ENCODE measurements around the gene IFI27. TPM values are rescaled to one million over a fixed set of nuclear protein-coding genes. Genes with fewer than 3 reads are reported as not detected.
"Not testable (repeated sequence)": the region's sequence is repeated elsewhere in the genome, so short reads cannot be mapped to it uniquely, and the experiment has no call there.

IFI27 gene
- total RNA-seq, 1 experiment from 2014 or later = 2.3 TPM

DNA sequence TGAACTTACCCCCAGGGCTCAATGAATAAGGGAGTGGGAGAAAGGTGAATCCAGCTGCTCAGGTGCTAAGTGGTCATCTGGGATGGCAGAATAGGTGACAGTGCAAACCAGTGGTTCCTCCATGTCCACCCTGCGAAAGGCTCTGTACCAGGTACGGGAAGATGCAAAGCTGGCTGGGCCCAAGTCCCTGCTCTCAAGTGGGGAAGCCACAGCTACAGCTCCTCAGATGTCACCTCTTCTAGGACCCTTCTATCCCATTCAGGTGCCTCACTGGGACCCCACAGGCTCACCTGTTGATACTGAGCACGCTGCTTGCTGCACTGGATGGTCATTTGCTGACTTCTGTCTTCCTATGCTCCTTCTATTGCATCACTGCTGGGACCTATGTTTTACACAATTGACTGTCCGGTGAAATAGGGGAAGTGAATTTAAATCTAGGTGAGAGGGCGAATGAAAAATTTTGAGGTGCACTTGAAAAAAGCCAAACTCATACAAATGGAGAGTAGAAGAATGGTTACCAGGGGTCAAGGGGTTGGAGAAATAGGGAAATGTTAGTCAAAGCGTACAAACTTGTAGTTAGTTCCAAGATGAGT is 43.3 kb downstream of the IFI27 start:
- BruUV-seq (replicated peaks) = no TSS peak
- H3K27me3 ChIP-seq (ENCODE audit: control insufficient read depth, insufficient read depth, low read length) = peaks cover 4% of the 10 kb centered on the region; the same call in 1 of the 2 replicates
- intact Hi-C loops (cut with micrococcal nuclease; ENCODE audit: unreplicated experiment) = no loop called here
- TF ChIP-seq TCF7L2 (IDR thresholded peaks at IDR 0.05; ENCODE audit: low read depth, low read length) (no peak), POLR2AphosphoS5 (IDR thresholded peaks at IDR 0.05; ENCODE audit: low read depth, low read length) (no peak), SIN3A (IDR thresholded peaks at IDR 0.05; ENCODE audit: borderline replicate concordance, insufficient read depth, low read depth, low read length) (no peak)
- TF ChIP-seq, protein P1, sequence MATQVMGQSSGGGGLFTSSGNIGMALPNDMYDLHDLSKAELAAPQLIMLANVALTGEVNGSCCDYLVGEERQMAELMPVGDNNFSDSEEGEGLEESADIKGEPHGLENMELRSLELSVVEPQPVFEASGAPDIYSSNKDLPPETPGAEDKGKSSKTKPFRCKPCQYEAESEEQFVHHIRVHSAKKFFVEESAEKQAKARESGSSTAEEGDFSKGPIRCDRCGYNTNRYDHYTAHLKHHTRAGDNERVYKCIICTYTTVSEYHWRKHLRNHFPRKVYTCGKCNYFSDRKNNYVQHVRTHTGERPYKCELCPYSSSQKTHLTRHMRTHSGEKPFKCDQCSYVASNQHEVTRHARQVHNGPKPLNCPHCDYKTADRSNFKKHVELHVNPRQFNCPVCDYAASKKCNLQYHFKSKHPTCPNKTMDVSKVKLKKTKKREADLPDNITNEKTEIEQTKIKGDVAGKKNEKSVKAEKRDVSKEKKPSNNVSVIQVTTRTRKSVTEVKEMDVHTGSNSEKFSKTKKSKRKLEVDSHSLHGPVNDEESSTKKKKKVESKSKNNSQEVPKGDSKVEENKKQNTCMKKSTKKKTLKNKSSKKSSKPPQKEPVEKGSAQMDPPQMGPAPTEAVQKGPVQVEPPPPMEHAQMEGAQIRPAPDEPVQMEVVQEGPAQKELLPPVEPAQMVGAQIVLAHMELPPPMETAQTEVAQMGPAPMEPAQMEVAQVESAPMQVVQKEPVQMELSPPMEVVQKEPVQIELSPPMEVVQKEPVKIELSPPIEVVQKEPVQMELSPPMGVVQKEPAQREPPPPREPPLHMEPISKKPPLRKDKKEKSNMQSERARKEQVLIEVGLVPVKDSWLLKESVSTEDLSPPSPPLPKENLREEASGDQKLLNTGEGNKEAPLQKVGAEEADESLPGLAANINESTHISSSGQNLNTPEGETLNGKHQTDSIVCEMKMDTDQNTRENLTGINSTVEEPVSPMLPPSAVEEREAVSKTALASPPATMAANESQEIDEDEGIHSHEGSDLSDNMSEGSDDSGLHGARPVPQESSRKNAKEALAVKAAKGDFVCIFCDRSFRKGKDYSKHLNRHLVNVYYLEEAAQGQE (IDR thresholded peaks at IDR 0.05; ENCODE audit: insufficient read depth in 1 of 2, low read depth in 2 of 2, low read length in 1 of 2) = no peak
- TF ChIP-seq, protein P2, sequence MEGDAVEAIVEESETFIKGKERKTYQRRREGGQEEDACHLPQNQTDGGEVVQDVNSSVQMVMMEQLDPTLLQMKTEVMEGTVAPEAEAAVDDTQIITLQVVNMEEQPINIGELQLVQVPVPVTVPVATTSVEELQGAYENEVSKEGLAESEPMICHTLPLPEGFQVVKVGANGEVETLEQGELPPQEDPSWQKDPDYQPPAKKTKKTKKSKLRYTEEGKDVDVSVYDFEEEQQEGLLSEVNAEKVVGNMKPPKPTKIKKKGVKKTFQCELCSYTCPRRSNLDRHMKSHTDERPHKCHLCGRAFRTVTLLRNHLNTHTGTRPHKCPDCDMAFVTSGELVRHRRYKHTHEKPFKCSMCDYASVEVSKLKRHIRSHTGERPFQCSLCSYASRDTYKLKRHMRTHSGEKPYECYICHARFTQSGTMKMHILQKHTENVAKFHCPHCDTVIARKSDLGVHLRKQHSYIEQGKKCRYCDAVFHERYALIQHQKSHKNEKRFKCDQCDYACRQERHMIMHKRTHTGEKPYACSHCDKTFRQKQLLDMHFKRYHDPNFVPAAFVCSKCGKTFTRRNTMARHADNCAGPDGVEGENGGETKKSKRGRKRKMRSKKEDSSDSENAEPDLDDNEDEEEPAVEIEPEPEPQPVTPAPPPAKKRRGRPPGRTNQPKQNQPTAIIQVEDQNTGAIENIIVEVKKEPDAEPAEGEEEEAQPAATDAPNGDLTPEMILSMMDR (IDR thresholded peaks at IDR 0.05) = no peak
- H3K9me3 ChIP-seq (ENCODE audit: control insufficient read depth, insufficient read depth, low read depth, low read length) = no peaks in the 10 kb centered on the region
- in situ Hi-C loops (cut with HindIII; ENCODE audit: low pct_unique_long_range_greater_than_20kb, low sequenced_read_pairs) = no loop called here
- no peak for DNase-seq (ENCODE audit: low read depth, low spot score)
- H3K4me1 ChIP-seq (ENCODE audit: control insufficient read depth, insufficient read depth, low read length) = no peaks in the 10 kb centered on the region
- CTCF ChIA-PET = no interaction called here
- H3K27ac ChIP-seq (ENCODE audit: low read length) = no peak overlapping the region
- H3K36me3 ChIP-seq (ENCODE audit: control insufficient read depth, insufficient read depth, low read length) = no peaks in the 10 kb centered on the region
- no peak overlapping the region for H3K4me3 ChIP-seq (ENCODE audit: low read depth in 2 of 2, low read length in 2 of 2)
- POLR2A ChIA-PET = interaction anchor here (0.6 kb wide), 1 partner anchor 13 kb away, joined by 3 read pairs; no protein-coding TSS in a partner anchor
- no peak for ATAC-seq

DNA sequence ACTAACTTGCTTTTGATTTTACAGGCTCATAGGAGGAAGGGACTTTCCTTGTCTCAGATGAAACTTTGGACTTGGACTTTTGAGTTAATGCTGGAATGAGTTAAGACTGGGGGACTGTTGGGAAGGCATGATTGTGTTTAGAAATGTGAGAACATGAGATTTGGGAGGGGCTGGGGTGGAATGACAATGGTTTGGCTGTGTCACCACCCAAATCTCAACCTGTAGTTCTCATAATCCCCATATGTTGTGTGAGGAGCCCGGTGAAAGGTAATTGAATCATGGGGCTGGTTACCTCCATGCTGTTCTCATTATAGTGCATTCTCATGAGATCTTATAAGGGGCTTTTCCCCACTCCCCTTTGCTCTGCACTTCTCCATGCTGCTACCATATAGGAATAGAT is 45.6 kb downstream of the IFI27 start:
- BruUV-seq (replicated peaks); H3K27ac ChIP-seq (ENCODE audit: low read length); H3K4me1 ChIP-seq (ENCODE audit: control insufficient read depth, insufficient read depth, low read length); ATAC-seq; intact Hi-C loops (cut with micrococcal nuclease; ENCODE audit: unreplicated experiment); POLR2A ChIA-PET; H3K27me3 ChIP-seq (ENCODE audit: control insufficient read depth, insufficient read depth, low read length); H3K36me3 ChIP-seq (ENCODE audit: control insufficient read depth, insufficient read depth, low read length); CTCF ChIA-PET; H3K9me3 ChIP-seq (ENCODE audit: control insufficient read depth, insufficient read depth, low read depth, low read length); DNase-seq (ENCODE audit: low read depth, low spot score); H3K4me3 ChIP-seq (ENCODE audit: low read depth in 2 of 2, low read length in 2 of 2); in situ Hi-C loops (cut with HindIII; ENCODE audit: low pct_unique_long_range_greater_than_20kb, low sequenced_read_pairs): not testable (repeated sequence)

DNA sequence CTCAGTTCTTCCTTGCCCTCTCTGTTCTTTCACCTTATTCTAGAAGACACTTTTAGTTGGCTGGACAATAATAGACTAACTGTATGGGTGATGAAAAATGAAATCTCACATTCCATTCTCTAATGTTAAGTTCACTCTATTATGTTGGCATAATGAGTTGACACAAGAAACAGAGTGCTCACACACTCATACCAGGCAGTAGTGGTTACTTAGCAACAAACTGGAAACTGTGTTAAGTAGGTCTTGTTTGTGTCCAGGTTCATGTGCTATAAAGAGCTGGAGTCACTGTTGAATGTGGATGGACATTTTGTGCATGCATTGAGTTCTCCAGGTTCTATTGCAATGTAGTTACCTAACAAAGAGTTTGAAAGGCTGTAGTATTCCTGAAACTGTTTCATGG is 46.7 kb downstream of the IFI27 start:
- Histone ChIP-seq H3K9me3 (ENCODE audit: control insufficient read depth, insufficient read depth, low read depth, low read length) (no peaks in the 10 kb centered on the region), H3K36me3 (ENCODE audit: control insufficient read depth, insufficient read depth, low read length) (no peaks in the 10 kb centered on the region), H3K4me1 (ENCODE audit: control insufficient read depth, insufficient read depth, low read length) (no peaks in the 10 kb centered on the region), H3K27me3 (ENCODE audit: control insufficient read depth, insufficient read depth, low read length) (peaks cover 4% of the 10 kb centered on the region; the same call in 1 of the 2 replicates), H3K4me3 (ENCODE audit: low read depth in 2 of 2, low read length in 2 of 2) (no peak overlapping the region), H3K27ac (ENCODE audit: low read length) (no peak overlapping the region)
- TF ChIP-seq, protein P2 (IDR thresholded peaks at IDR 0.05) = no peak
- TF ChIP-seq TCF7L2 (IDR thresholded peaks at IDR 0.05; ENCODE audit: low read depth, low read length) = no peak
- no peak for TF ChIP-seq SIN3A (IDR thresholded peaks at IDR 0.05; ENCODE audit: borderline replicate concordance, insufficient read depth, low read depth, low read length)
- TF ChIP-seq, protein P1 (IDR thresholded peaks at IDR 0.05; ENCODE audit: insufficient read depth in 1 of 2, low read depth in 2 of 2, low read length in 1 of 2) = no peak
- TF ChIP-seq POLR2AphosphoS5 (IDR thresholded peaks at IDR 0.05; ENCODE audit: low read depth, low read length) = no peak
- ATAC-seq (no peak), DNase-seq (ENCODE audit: low read depth, low spot score) (no peak)
- no TSS peak for BruUV-seq (replicated peaks)
- ChIA-PET CTCF (interaction anchor here (1.0 kb wide), 1 partner anchor 34 kb away, joined by 3 read pairs; no protein-coding TSS in a partner anchor), POLR2A (no interaction called here)
- intact Hi-C loops (cut with micrococcal nuclease; ENCODE audit: unreplicated experiment) = no loop called here
- in situ Hi-C loops (cut with HindIII; ENCODE audit: low pct_unique_long_range_greater_than_20kb, low sequenced_read_pairs) = no loop called here

Data from Panc1 (cell line).